ENCODE results near the gene KMT2C.

KMT2C gene

GRCh38 chr7:152140067-152140466 lies 295.7 kb downstream of the KMT2C start:
- TF ChIP-seq ZFX (IDR thresholded peaks at IDR 0.05): no peak
- no peak for TF ChIP-seq CTCF (conservative IDR thresholded peaks at IDR 0.05)
- no peak overlapping the region for H3K27ac ChIP-seq

GRCh38 chr7:152137476-152138025 lies 298.3 kb downstream of the KMT2C start:
- no peak for TF ChIP-seq ZFX (IDR thresholded peaks at IDR 0.05)
- TF ChIP-seq CTCF (conservative IDR thresholded peaks at IDR 0.05): no peak
- H3K27ac ChIP-seq: no peak overlapping the region

- H3K27ac ChIP-seq: no peak overlapping the region
- no peak for TF ChIP-seq CTCF (conservative IDR thresholded peaks at IDR 0.05)
- no peak for TF ChIP-seq ZFX (IDR thresholded peaks at IDR 0.05)
Observed at GRCh38 chr7:152136686-152137085, 299.1 kb downstream of the KMT2C start.

GRCh38 chr7:152133804-152134203 lies 302.0 kb downstream of the KMT2C start:
- no peak for TF ChIP-seq ZFX (IDR thresholded peaks at IDR 0.05)
- no peak overlapping the region for H3K27ac ChIP-seq

- no peak for TF ChIP-seq CTCF (conservative IDR thresholded peaks at IDR 0.05)
- TF ChIP-seq ZFX (IDR thresholded peaks at IDR 0.05): no peak
- no peak overlapping the region for H3K27ac ChIP-seq
Observed at GRCh38 chr7:152132812-152133211, 303.0 kb downstream of the KMT2C start.

GRCh38 chr7:152131981-152132494 lies 303.8 kb downstream of the KMT2C start:
- H3K27ac ChIP-seq: no peak overlapping the region
- TF ChIP-seq ZFX (IDR thresholded peaks at IDR 0.05) (no peak), CTCF (conservative IDR thresholded peaks at IDR 0.05) (no peak)

GRCh38 chr7:152130658-152131590 lies 304.9 kb downstream of the KMT2C start:
- no peak overlapping the region for H3K27ac ChIP-seq
- TF ChIP-seq ZFX (IDR thresholded peaks at IDR 0.05) (no peak), CTCF (conservative IDR thresholded peaks at IDR 0.05) (no peak)
